PC-9 (cell line): ENCODE measurements around the gene RABL3.

Experiments used
- EZH2 ChIP-seq: fragments of 200-600 bp; sonication (generic); IDR thresholded peaks from 2 replicates; pipeline ENCODE4 v1.8.0; 2017; ENCODE audit warnings: antibody characterized with exemption, low read depth
- TF ChIP-seq, protein P1 (sequence below): fragments of 200-600 bp; sonication (generic); conservative IDR thresholded peaks from 2 replicates; pipeline ENCODE4 v1.6.1; 2017; ENCODE audit warnings: mixed run types, antibody characterized with exemption, mild to moderate bottlenecking, moderate library complexity

DNA sequence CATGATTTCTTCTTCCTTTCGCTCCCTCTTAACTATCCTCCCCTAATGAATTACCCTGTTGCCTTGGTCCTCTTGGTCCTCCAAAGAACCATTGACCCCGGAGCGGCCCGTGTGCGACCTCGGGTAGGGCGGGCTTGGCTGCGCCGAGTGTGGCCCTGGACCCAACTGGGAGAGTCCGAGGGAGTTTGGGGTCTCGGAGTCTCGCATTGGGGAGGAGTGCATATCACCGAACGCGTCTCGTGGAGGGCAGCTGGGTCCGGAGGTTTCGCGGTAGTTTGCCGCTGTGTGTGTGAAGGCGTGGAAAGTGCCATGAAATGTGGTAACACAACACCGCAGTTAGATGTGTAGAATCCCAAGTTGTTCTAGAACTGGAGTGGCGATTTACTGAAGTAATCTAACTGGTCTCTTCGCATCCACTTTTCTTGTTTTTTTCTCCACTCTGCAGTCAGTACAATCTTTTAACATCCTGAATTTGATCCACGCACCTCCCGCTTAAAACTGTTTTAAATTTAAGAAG is 591 bp upstream of the RABL3 start:
- TF ChIP-seq, protein P1, sequence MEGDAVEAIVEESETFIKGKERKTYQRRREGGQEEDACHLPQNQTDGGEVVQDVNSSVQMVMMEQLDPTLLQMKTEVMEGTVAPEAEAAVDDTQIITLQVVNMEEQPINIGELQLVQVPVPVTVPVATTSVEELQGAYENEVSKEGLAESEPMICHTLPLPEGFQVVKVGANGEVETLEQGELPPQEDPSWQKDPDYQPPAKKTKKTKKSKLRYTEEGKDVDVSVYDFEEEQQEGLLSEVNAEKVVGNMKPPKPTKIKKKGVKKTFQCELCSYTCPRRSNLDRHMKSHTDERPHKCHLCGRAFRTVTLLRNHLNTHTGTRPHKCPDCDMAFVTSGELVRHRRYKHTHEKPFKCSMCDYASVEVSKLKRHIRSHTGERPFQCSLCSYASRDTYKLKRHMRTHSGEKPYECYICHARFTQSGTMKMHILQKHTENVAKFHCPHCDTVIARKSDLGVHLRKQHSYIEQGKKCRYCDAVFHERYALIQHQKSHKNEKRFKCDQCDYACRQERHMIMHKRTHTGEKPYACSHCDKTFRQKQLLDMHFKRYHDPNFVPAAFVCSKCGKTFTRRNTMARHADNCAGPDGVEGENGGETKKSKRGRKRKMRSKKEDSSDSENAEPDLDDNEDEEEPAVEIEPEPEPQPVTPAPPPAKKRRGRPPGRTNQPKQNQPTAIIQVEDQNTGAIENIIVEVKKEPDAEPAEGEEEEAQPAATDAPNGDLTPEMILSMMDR: no peak
- TF ChIP-seq EZH2: no peak
